ENCODE measurements around the gene SLIT3.

Gene SLIT3

GRCh38 chr5:169300468-169301385 lies at the start of gene SLIT3:
Gene SLIT3 (minus strand): TSS chr5:169301139. CDS start chr5:169300709, 430 bp downstream.
- no peak for DNase-seq (ENCODE audit: low read depth, low spot score)

- no peak for DNase-seq (ENCODE audit: low read depth, low spot score)
Observed at GRCh38 chr5:169350016-169350415, 49.1 kb upstream of the SLIT3 start.

- DNase-seq (ENCODE audit: low read depth, low spot score) = no peak
Observed at GRCh38 chr5:169347786-169348185, 46.8 kb upstream of the SLIT3 start.

- DNase-seq (ENCODE audit: low read depth, low spot score) = no peak
Observed at GRCh38 chr5:169344629-169345028, 43.7 kb upstream of the SLIT3 start.

GRCh38 chr5:169343766-169344165 lies 42.8 kb upstream of the SLIT3 start:
- DNase-seq (ENCODE audit: low read depth, low spot score) = no peak

- no peak for DNase-seq (ENCODE audit: low read depth, low spot score)
Observed at GRCh38 chr5:169341556-169341955, 40.6 kb upstream of the SLIT3 start.

GRCh38 chr5:169339869-169340268 lies 38.9 kb upstream of the SLIT3 start:
- DNase-seq (ENCODE audit: low read depth, low spot score) = no peak

- DNase-seq (ENCODE audit: low read depth, low spot score) = no peak
Observed at GRCh38 chr5:169336242-169336641, 35.3 kb upstream of the SLIT3 start.

- no peak for DNase-seq (ENCODE audit: low read depth, low spot score)
Observed at GRCh38 chr5:169335806-169336205, 34.9 kb upstream of the SLIT3 start.

- no peak for DNase-seq (ENCODE audit: low read depth, low spot score)
Observed at GRCh38 chr5:169333518-169333917, 32.6 kb upstream of the SLIT3 start.

- DNase-seq (ENCODE audit: low read depth, low spot score) = no peak
Observed at GRCh38 chr5:169331292-169331852, 30.4 kb upstream of the SLIT3 start.

- no peak for DNase-seq (ENCODE audit: low read depth, low spot score)
Observed at GRCh38 chr5:169328401-169328800, 27.5 kb upstream of the SLIT3 start.

GRCh38 chr5:169325273-169325672 lies 24.3 kb upstream of the SLIT3 start:
- no peak for DNase-seq (ENCODE audit: low read depth, low spot score)

- DNase-seq (ENCODE audit: low read depth, low spot score) = no peak
Observed at GRCh38 chr5:169318556-169318955, 17.6 kb upstream of the SLIT3 start.

- no peak for DNase-seq (ENCODE audit: low read depth, low spot score)
Observed at GRCh38 chr5:169307646-169308045, 6.7 kb upstream of the SLIT3 start.

GRCh38 chr5:169305366-169305765 lies 4.4 kb upstream of the SLIT3 start:
- no peak for DNase-seq (ENCODE audit: low read depth, low spot score)

GRCh38 chr5:169304175-169304574 lies 3.2 kb upstream of the SLIT3 start:
- no peak for DNase-seq (ENCODE audit: low read depth, low spot score)

- no peak for DNase-seq (ENCODE audit: low read depth, low spot score)
Observed at GRCh38 chr5:169303119-169303515, 2.2 kb upstream of the SLIT3 start.

GRCh38 chr5:169302491-169303118 lies 1.7 kb upstream of the SLIT3 start:
- peak; percentile 8 for DNase-seq (ENCODE audit: low read depth, low spot score)

GRCh38 chr5:169301986-169302385 lies 1.0 kb upstream of the SLIT3 start:
- DNase-seq (ENCODE audit: low read depth, low spot score) = no peak

GRCh38 chr5:169301386-169301934 lies 521 bp upstream of the SLIT3 start:
- no peak for DNase-seq (ENCODE audit: low read depth, low spot score)

Measured in activated CD4-positive, CD25-positive, alpha-beta regulatory T cell treated with anti-CD3 and anti-CD28 coated beads, Interleukin-2, amount 50 U/mL, for 16 hours (primary cell).